IMR-90 (cell line): ENCODE measurements around the gene TNFRSF13B. TPM values are rescaled to one million over a fixed set of nuclear protein-coding genes. Genes with fewer than 3 reads are reported as not detected.
A peak's percentile ranks its signal among the peaks of the same experiment; 100 is the strongest.

ENCODE experiments used
- ATAC-seq: fragments of 200-7000 bp; cut with Tn5 transposase; 2 replicates; pipeline ENCODE4 v1.9.1; 2020; ENCODE audit warnings: low read depth, mild to moderate bottlenecking, moderate library complexity
- BruUV-seq: library from RNA; stranded (reverse); fragments of 400-500 nt; replicated peaks from 2 replicates; lab custom pipeline; 2021; lab: Mats Ljungman, UMichigan
- CTCF ChIA-PET: fragments of 300-600 bp; formaldehyde crosslinking; extraction: SDS; loops from one replicate; lab custom pipeline; 2021; ENCODE audit warnings: antibody characterized with exemption; lab: Yijun Ruan, JAX
- POLR2A ChIA-PET: fragments of 300-600 bp; sonication (Branson Sonifier 250); formaldehyde crosslinking; loops from one replicate; lab custom pipeline; 2022; ENCODE audit warnings: antibody characterized with exemption; ENCODE audit not compliant: unreplicated experiment; lab: Charles Lee
- DNase-seq: peaks from one replicate; pipeline ENCODE4 v3.0.0; 2013
- H2AFZ ChIP-seq: replicated peaks from 2 replicates; pipeline ENCODE3; 2013; ENCODE audit warnings: low read length, mild to moderate bottlenecking; ENCODE audit not compliant: poor library complexity
- H2AK5ac ChIP-seq: 2 replicates; pipeline ENCODE4 v1.6.1; 2013; ENCODE audit warnings: low read depth, low read length, inconsistent platforms
- H2AK9ac ChIP-seq: replicated peaks from 2 replicates; pipeline ENCODE3; 2013; ENCODE audit warnings: mild to moderate bottlenecking, low read depth, low read length, moderate library complexity; ENCODE audit not compliant: poor library complexity
- H2BK120ac ChIP-seq: 2 replicates; pipeline ENCODE4 v1.6.1; 2013; ENCODE audit warnings: low read depth, low read length, inconsistent platforms
- H2BK15ac ChIP-seq: 3 replicates; pipeline ENCODE4 v1.6.1; 2013; ENCODE audit warnings: low read depth, low read length, inconsistent platforms
- H2BK20ac ChIP-seq: 2 replicates; pipeline ENCODE4 v1.6.1; 2013; ENCODE audit warnings: low read depth, mild to moderate bottlenecking, inconsistent platforms, low read length, moderate library complexity
- H2BK5ac ChIP-seq: 2 replicates; pipeline ENCODE4 v1.6.1; 2013; ENCODE audit warnings: mild to moderate bottlenecking, low read depth, low read length, inconsistent platforms; ENCODE audit not compliant: poor library complexity, severe bottlenecking
- H3K14ac ChIP-seq: replicated peaks from 2 replicates; pipeline ENCODE4 v1.6.1; 2013; ENCODE audit warnings: low read depth, low read length, inconsistent platforms
- H3K18ac ChIP-seq: 2 replicates; pipeline ENCODE4 v1.6.1; 2013; ENCODE audit warnings: low read depth, low read length, control low read depth
- H3K23ac ChIP-seq: 2 replicates; pipeline ENCODE4 v1.6.1; 2013; ENCODE audit warnings: low read depth, low read length, inconsistent platforms
- H3K27ac ChIP-seq: 2 replicates; pipeline ENCODE4 v1.5.1; 2013; ENCODE audit warnings: mild to moderate bottlenecking, control low read depth, low read length; ENCODE audit not compliant: insufficient read depth
- H3K27me3 ChIP-seq: 2 replicates; pipeline ENCODE4 v1.6.1; 2013; ENCODE audit warnings: low read length; ENCODE audit not compliant: control insufficient read depth, insufficient read depth
- H3K36me3 ChIP-seq: 2 replicates; pipeline ENCODE4 v1.6.1; 2013; ENCODE audit warnings: low read length, mixed read lengths; ENCODE audit not compliant: control insufficient read depth, insufficient read depth
- H3K4ac ChIP-seq: 2 replicates; pipeline ENCODE4 v1.6.1; 2013; ENCODE audit warnings: low read depth, low read length, inconsistent platforms
- H3K4me1 ChIP-seq: 2 replicates; pipeline ENCODE4 v1.6.1; 2013; ENCODE audit warnings: low read length, mixed read lengths; ENCODE audit not compliant: control insufficient read depth, insufficient read depth
- H3K4me2 ChIP-seq: 2 replicates; pipeline ENCODE4 v1.6.1; 2013; ENCODE audit warnings: low read depth, mild to moderate bottlenecking, control low read depth, low read length, moderate library complexity
- H3K4me3 ChIP-seq: 2 replicates; pipeline ENCODE4 v1.5.1; 2013; ENCODE audit warnings: low read depth, mild to moderate bottlenecking, control low read depth, low read length, moderate library complexity; ENCODE audit not compliant: insufficient read depth
- H3K56ac ChIP-seq: 2 replicates; pipeline ENCODE4 v1.6.1; 2013; ENCODE audit warnings: low read length, inconsistent platforms; ENCODE audit not compliant: insufficient read depth; ENCODE audit errors: extremely low read depth
- H3K79me1 ChIP-seq, 2 experiments: 2 replicates each; pipeline ENCODE4 v1.6.1; 2013; ENCODE audit warnings: low read length in 2 of 2, inconsistent platforms in 1 of 2, low read depth in 1 of 2
- H3K9ac ChIP-seq: 2 replicates; pipeline ENCODE4 v1.6.1; 2013; ENCODE audit warnings: low read depth, low read length, control low read depth
- H3K9me1 ChIP-seq: 2 replicates; pipeline ENCODE4 v1.6.1; 2013; ENCODE audit warnings: low read length, inconsistent platforms; ENCODE audit not compliant: insufficient read depth
- H3K9me3 ChIP-seq: 2 replicates; pipeline ENCODE4 v1.6.1; 2013; ENCODE audit warnings: low read length; ENCODE audit not compliant: control insufficient read depth, insufficient read depth
- H4K20me1 ChIP-seq: 2 replicates; pipeline ENCODE4 v1.6.1; 2013; ENCODE audit warnings: low read length, inconsistent platforms; ENCODE audit not compliant: insufficient read depth
- H4K5ac ChIP-seq: 2 replicates; pipeline ENCODE4 v1.6.1; 2013; ENCODE audit warnings: mild to moderate bottlenecking, low read depth, low read length, control low read depth
- H4K8ac ChIP-seq, 2 experiments: 2 replicates each; pipeline ENCODE4 v1.6.1; 2013; ENCODE audit warnings: low read depth in 2 of 2, low read length in 2 of 2, control low read depth in 1 of 2, inconsistent platforms in 1 of 2
- H4K91ac ChIP-seq: 2 replicates; pipeline ENCODE4 v1.6.1; 2013; ENCODE audit warnings: low read depth, low read length, inconsistent platforms; ENCODE audit not compliant: insufficient read depth
- CHD1 ChIP-seq: IDR thresholded peaks from 2 replicates; pipeline ENCODE4 v1.6.1; 2012; ENCODE audit warnings: low read depth, low read length, improper control_type of control experiment
- ELK1 ChIP-seq: fragments of 150-350 bp; IDR thresholded peaks from 2 replicates; pipeline ENCODE4 v1.6.1; 2016; ENCODE audit warnings: low read depth, mild to moderate bottlenecking, low read length, moderate library complexity, borderline replicate concordance
- MAZ ChIP-seq: IDR thresholded peaks from 2 replicates; pipeline ENCODE4 v1.6.1; 2012; ENCODE audit warnings: low read depth, mild to moderate bottlenecking, low read length, improper control_type of control experiment, moderate library complexity, borderline replicate concordance
- MXI1 ChIP-seq: IDR thresholded peaks from 2 replicates; pipeline ENCODE4 v1.6.1; 2012; ENCODE audit warnings: low read depth, mild to moderate bottlenecking, low read length, moderate library complexity, borderline replicate concordance
- NFE2L2 ChIP-seq: fragments of 150-350 bp; IDR thresholded peaks from 2 replicates; pipeline ENCODE4 v1.6.1; 2016; ENCODE audit warnings: low read depth, mild to moderate bottlenecking, low read length
- RCOR1 ChIP-seq: IDR thresholded peaks from 2 replicates; pipeline ENCODE4 v1.6.1; 2012; ENCODE audit warnings: mild to moderate bottlenecking, low read length, improper control_type of control experiment; ENCODE audit not compliant: insufficient replicate concordance
- WGBS, 2 experiments: methylation state at CpG; one replicate each; pipeline versions ENCODE4 v1.1.5 to v1.1.7; 2013; ENCODE audit warnings: missing lambda C conversion rate in 2 of 2; ENCODE audit not compliant: insufficient read length in 1 of 2; ENCODE audit errors: extremely low coverage in 2 of 2; 5-methylcytosine and 5-hydroxymethylcytosine counted together
- dilution Hi-C: fragments of 300-500 bp; cut with HindIII; formaldehyde crosslinking; loops from one replicate; pipeline ENCODE4 v1.14.3; 2018; ENCODE audit warnings: low sequenced_read_pairs; ENCODE audit not compliant: unreplicated experiment
- in situ Hi-C: fragments of 300-500 bp; cut with MboI; formaldehyde crosslinking; loops from 3 replicates; pipeline ENCODE4 v1.14.3; 2019; ENCODE audit warnings: low sequenced_read_pairs, inconsistent platforms, mixed read lengths
- intact Hi-C: fragments of 100-400 bp; cut with micrococcal nuclease; formaldehyde crosslinking; loops from 2 replicates; pipeline ENCODE4 v1.10.0; 2022
- polyA plus RNA-seq, 3 experiments: library from polyadenylated mRNA; depleted of rRNA; stranded (reverse); fragments of >200 nt; gene quantifications; 2 replicates each; pipeline ENCODE4 v1.2.3, GENCODE V29; 2012; ENCODE audit warnings: low replicate concordance in 1 of 3
- total RNA-seq: library from RNA; depleted of rRNA; stranded (reverse); fragments of >200 nt; gene quantifications from 2 replicates; pipeline ENCODE4 v1.2.3, GENCODE V29; 2012

The TNFRSF13B gene
- total and polyA plus RNA-seq, 2 of the 4 experiments (the other 2 are of a cell fraction): not detected

- intact Hi-C loops (no loop called here), in situ Hi-C loops (loop anchor here (25.0 kb wide), 1 partner anchor 616 kb away; no protein-coding TSS in a partner anchor), dilution Hi-C loops (no loop called here)
- no peaks in the 10 kb centered on the region for H3K27me3 ChIP-seq
- H3K9me3 ChIP-seq: no peaks in the 10 kb centered on the region
- DNase-seq (no peak), ATAC-seq (peak; percentile 69)
- no peak overlapping the region for H3K14ac ChIP-seq
- peak overlapping the region; percentile 74 for H2AFZ ChIP-seq
- H4K20me1 ChIP-seq: no peaks in the 10 kb centered on the region; the same call in 1 of the 2 replicates
- H3K23ac ChIP-seq: no peak overlapping the region; the same call in 1 of the 2 replicates
- H2BK120ac ChIP-seq: 0 out of 2 replicates have a peak overlapping the region, but pooled peaks have one; percentile 1
- no peak overlapping the region for H3K4me3 ChIP-seq
- ChIA-PET POLR2A (no interaction called here), CTCF (interaction anchor here (0.5 kb wide), 1 partner anchor 73 kb away, joined by 3 read pairs; no protein-coding TSS in a partner anchor)
- TF ChIP-seq MAZ (no peak), CHD1 (no peak), ELK1 (no peak), RCOR1 (no peak), MXI1 (no peak), NFE2L2 (no peak)
- H3K4me1 ChIP-seq: peaks cover 9% of the 10 kb centered on the region
- H4K5ac ChIP-seq: no peak overlapping the region
- WGBS, 2 experiments: 40% methylated on average over 3 of the region's 15 CpGs; no CpG with 5 or more reads in 1 of the 2 experiments
- H2BK5ac ChIP-seq: no peak overlapping the region
- peak overlapping the region; percentile 67 for H2AK5ac ChIP-seq
- H3K79me1 ChIP-seq: no peaks in the 10 kb centered on the region
- H2BK20ac ChIP-seq: no peak overlapping the region
- peak overlapping the region; percentile 58; the same call in 1 of the 2 replicates for H3K4ac ChIP-seq
- peak overlapping the region; percentile 31 for H2AK9ac ChIP-seq
- H3K9me1 ChIP-seq: peaks cover 9% of the 10 kb centered on the region; the same call in 1 of the 2 replicates
- H3K9ac ChIP-seq: no peak overlapping the region; the same call in 1 of the 2 replicates
- H3K56ac ChIP-seq: no peak overlapping the region
- no peak overlapping the region for H3K27ac ChIP-seq
- H3K36me3 ChIP-seq: no peaks in the 10 kb centered on the region
- peak overlapping the region; percentile 50 to 57; a peak in 2 of 4 replicates for H4K8ac ChIP-seq
- H3K18ac ChIP-seq: no peak overlapping the region
- H3K4me2 ChIP-seq: no peak overlapping the region
- H2BK15ac ChIP-seq: no peak overlapping the region; the same call in 2 of the 3 replicates
- no TSS peak for BruUV-seq
- H4K91ac ChIP-seq: no peak overlapping the region
These were observed 49.4 kb upstream of the TNFRSF13B start for GRCh38 chr17:17021194-17021863.
